GM12801 (cell line): ENCODE measurements around the gene CDH13.

ENCODE experiments used
- TF ChIP-seq, protein P1 (sequence below): IDR thresholded peaks from one replicate; pipeline ENCODE4 v1.5.1; 2011; ENCODE audit warnings: control low read depth; ENCODE audit not compliant: insufficient read length; ENCODE audit errors: extremely low read depth

CDH13 gene

DNA sequence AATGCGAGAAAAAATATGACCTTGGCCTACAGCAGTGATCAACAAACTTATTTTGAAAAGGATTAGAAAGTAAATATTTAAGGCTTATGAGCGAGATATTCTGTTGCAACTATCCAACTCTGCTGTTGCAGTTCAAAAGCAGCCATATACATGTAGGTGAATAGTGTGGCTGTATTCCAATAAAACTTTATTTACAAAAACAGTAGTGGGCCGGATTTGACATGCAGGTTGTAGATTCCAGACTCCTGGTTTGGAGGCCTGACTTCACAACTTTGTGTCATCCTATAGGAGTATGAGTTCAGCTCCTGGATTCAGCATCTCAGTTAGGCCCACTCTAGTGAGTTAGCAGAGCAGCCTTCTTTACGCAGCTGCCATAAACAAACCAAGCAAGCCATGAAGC lies 386.3 kb downstream of the CDH13 start:
- TF ChIP-seq, protein P1, sequence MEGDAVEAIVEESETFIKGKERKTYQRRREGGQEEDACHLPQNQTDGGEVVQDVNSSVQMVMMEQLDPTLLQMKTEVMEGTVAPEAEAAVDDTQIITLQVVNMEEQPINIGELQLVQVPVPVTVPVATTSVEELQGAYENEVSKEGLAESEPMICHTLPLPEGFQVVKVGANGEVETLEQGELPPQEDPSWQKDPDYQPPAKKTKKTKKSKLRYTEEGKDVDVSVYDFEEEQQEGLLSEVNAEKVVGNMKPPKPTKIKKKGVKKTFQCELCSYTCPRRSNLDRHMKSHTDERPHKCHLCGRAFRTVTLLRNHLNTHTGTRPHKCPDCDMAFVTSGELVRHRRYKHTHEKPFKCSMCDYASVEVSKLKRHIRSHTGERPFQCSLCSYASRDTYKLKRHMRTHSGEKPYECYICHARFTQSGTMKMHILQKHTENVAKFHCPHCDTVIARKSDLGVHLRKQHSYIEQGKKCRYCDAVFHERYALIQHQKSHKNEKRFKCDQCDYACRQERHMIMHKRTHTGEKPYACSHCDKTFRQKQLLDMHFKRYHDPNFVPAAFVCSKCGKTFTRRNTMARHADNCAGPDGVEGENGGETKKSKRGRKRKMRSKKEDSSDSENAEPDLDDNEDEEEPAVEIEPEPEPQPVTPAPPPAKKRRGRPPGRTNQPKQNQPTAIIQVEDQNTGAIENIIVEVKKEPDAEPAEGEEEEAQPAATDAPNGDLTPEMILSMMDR = no peak

DNA sequence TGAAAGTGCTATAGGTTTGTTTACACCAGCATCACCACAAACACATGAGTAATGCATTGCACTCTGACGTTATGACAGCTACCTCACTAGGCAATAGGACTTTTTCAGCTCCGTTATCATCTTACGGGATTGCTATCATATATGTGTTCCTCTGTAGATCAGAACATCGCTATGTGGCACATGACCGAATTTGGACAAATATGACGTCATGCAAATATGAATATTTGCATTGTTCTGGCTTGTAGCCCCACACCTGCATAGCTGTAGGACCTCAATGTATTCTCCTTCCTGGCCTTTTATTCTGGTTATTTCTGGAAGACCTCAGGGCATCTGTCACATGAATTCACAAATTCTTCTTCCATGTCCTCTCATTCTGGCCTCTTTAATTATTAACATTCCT lies 393.2 kb downstream of the CDH13 start:
- TF ChIP-seq, protein P1 = no peak

DNA sequence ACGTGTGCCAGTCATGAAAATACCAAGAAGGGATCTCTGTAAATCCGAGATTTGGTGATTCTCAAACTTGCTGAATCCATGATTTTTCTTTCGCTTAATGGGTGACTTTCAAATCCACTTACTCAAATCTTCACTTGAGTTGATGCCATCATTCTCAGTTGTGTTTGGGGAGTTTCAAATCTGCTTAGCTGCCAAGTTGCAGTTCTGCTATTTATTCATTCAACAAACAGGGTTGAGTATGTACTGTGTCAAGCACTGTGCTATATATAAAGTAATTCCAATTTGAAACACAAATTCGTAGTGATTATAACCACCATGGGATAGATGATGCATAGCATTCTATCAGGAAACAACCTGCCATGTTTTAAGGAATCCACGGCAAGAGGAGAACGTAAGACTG lies 394.3 kb downstream of the CDH13 start:
- TF ChIP-seq, protein P1 = no peak

DNA sequence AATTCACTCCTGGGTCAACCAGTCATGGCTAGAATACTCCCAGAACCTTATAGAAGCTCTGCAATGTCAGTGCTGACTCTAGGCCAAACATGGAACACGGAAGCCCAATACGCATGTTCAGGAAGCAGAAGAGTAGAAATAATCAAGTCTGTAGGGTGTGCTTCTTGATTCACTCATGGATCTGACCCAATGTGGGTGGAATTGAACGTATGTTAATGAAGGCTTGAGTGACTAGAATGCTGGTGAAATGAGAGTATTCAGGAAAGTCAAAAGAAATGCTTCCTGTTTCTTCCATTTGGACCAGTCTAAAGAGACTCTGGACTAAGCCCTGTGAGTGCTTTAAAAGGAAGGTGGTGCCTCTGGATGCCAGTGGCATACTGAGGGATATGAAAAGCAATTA lies 395.0 kb downstream of the CDH13 start:
- TF ChIP-seq, protein P1 = no peak

DNA sequence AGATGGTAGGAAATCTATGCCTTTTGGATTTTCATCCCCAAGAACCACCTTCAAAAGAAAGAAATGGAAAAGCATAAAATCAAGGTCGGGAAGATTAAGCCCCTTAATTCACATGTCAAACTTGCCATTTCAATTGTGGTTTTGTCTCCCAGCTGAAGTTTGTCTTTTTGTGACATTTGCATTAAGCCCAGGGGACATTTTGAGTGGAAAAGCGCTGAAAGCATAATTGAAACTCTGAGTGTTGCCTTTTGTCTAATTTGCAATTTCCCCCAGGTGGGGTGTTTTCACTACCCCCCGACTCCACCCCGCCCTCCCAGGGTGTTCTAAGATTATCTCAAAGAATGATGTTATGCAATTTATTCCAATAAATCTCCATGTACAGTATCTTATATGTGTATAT lies 396.2 kb downstream of the CDH13 start:
- TF ChIP-seq, protein P1 = no peak

DNA sequence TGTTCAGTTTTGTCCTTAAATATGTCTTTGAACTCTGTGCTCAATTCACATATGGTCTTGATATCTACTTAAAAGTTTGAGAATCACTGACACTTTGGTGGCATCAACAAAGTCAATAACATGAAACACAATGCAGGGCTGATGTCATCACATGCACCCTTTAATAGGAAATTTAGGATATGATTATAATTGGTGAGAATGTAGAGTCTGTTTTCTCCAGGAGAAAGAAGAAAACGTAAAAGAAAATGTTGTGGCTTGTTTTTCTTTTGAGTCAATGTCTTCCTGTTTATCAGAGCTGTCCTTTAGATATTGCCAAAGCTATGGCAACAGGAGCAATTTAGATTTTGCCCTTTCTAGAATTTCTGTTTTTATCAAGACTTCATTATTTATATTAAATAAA lies 396.9 kb downstream of the CDH13 start:
- TF ChIP-seq, protein P1 = no peak

- TF ChIP-seq, protein P1 = no peak
These were observed 401.2 kb downstream of the CDH13 start for GRCh38 chr16:83027973-83028372.

GRCh38 chr16:83029467-83029866 lies 402.7 kb downstream of the CDH13 start:
- TF ChIP-seq, protein P1 = no peak
